ENCODE measurements around the gene ITGB7. TPM values are rescaled to one million over a fixed set of nuclear protein-coding genes. Genes with fewer than 3 reads are reported as not detected.

ITGB7 gene
- total and polyA plus RNA-seq, 4 experiments from 2014 or later = 271 to 397 (median 378) TPM

DNA sequence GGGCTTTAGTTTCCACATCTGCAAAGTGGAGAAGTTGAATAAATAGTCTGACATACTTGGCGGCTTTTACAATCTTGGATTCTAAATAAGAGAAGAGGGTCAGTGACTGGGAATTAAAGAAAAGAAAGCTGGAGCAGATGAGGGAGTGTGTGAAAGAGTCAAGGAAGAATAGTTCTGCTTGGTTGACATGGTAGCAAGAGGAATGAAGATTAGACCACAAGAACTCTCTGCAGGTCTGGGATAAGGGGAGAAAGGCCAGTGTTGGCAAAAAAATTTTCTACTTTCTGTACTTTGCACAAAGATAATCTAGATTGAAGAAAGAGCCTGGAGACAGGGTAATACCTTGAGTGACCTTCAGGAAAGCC is 5.9 kb downstream of the ITGB7 start:
- ChIA-PET POLR2A (ENCODE audit: partially characterized antibody) (interaction anchor here (1.2 to 27.7 kb wide), 7 partner anchors 9 to 98 kb away, joined by 3 to 463 read pairs (median 4); partner anchors contain the start of genes CSAD, ESPL1, ITGB7 and SOAT2), CTCF (ENCODE audit: partially characterized antibody) (interaction anchor here (0.8 to 3.0 kb wide), 7 partner anchors 9 to 85 kb away, joined by 3 to 16 read pairs (median 4); no protein-coding TSS in a partner anchor)
- intact Hi-C loops (cut with micrococcal nuclease) = loop anchor here (2.0 kb wide), 2 partner anchors 20 to 42 kb away; partner anchors contain the start of genes CSAD and ZNF740

GRCh38 chr12:53200458-53201176 is 6.4 kb downstream of the ITGB7 start:
- ChIA-PET POLR2A (ENCODE audit: partially characterized antibody) (interaction anchor here (1.2 to 27.7 kb wide), 7 partner anchors 9 to 98 kb away, joined by 3 to 463 read pairs (median 6); partner anchors contain the start of genes CSAD, ESPL1, ITGB7 and SOAT2), CTCF (ENCODE audit: partially characterized antibody) (interaction anchor here (0.7 to 3.0 kb wide), 6 partner anchors 10 to 120 kb away, joined by 3 to 16 read pairs (median 4); partner anchors contain the start of gene AAAS)
- H3K27me3 Mint-ChIP-seq = no peaks in the 10 kb centered on the region
- H3K9me3 Mint-ChIP-seq = no peaks in the 10 kb centered on the region
- Histone ChIP-seq H3K9me3 (ENCODE audit: control insufficient read depth in 1 of 2, low read length in 2 of 2) (no peaks in the 10 kb centered on the region), H3K36me3 (ENCODE audit: insufficient read depth, low read length) (peaks cover 27% of the 10 kb centered on the region), H3K27me3 (ENCODE audit: insufficient read depth, low read length) (no peaks in the 10 kb centered on the region), H3K27ac (ENCODE audit: low read depth, low read length) (peak overlapping the region; percentile 41), H3K4me3 (ENCODE audit: low read length in 2 of 2) (peak overlapping the region; percentile 12 to 29), H3K4me1 (ENCODE audit: insufficient read depth, low read length) (peaks cover 95% of the 10 kb centered on the region)
- DNase-seq = no peak
- H3K36me3 Mint-ChIP-seq = peaks cover 42 to 59% of the 10 kb centered on the region in 2 donors
- peak overlapping the region; percentile 66 to 89 (median 73) for H3K4me3 Mint-ChIP-seq
- peaks cover 48 to 84% (median 66%) of the 10 kb centered on the region in 4 donors for H3K4me1 Mint-ChIP-seq
- intact Hi-C loops (cut with micrococcal nuclease) = loop anchor here (2.0 kb wide), 2 partner anchors 20 to 42 kb away; partner anchors contain the start of genes CSAD and ZNF740
- H3K27ac Mint-ChIP-seq = peak overlapping the region; percentile 73 to 95 (median 86)

More for the DNA sequence above, 5.9 kb downstream of the ITGB7 start:
- H3K36me3 ChIP-seq (ENCODE audit: insufficient read depth, low read length) = peaks cover 22% of the 10 kb centered on the region
- H3K4me3 Mint-ChIP-seq = peak overlapping the region; percentile 66 to 89 (median 73)
- H3K9me3 Mint-ChIP-seq = no peaks in the 10 kb centered on the region
- peaks cover 49 to 89% (median 70%) of the 10 kb centered on the region in 4 donors for H3K4me1 Mint-ChIP-seq
- no peak for DNase-seq
- no peak overlapping the region for H3K4me3 ChIP-seq (ENCODE audit: low read length in 2 of 2)
- no peaks in the 10 kb centered on the region for H3K27me3 ChIP-seq (ENCODE audit: insufficient read depth, low read length)
- H3K36me3 Mint-ChIP-seq = peaks cover 38 to 56% of the 10 kb centered on the region in 2 donors
- no peaks in the 10 kb centered on the region for H3K9me3 ChIP-seq (ENCODE audit: control insufficient read depth in 1 of 2, low read length in 2 of 2)
- H3K27ac Mint-ChIP-seq = peak overlapping the region; percentile 73 to 95 (median 86)
- H3K4me1 ChIP-seq (ENCODE audit: insufficient read depth, low read length) = peaks cover 100% of the 10 kb centered on the region
- no peak overlapping the region for H3K27ac ChIP-seq (ENCODE audit: low read depth, low read length)
- H3K27me3 Mint-ChIP-seq = no peaks in the 10 kb centered on the region

DNA sequence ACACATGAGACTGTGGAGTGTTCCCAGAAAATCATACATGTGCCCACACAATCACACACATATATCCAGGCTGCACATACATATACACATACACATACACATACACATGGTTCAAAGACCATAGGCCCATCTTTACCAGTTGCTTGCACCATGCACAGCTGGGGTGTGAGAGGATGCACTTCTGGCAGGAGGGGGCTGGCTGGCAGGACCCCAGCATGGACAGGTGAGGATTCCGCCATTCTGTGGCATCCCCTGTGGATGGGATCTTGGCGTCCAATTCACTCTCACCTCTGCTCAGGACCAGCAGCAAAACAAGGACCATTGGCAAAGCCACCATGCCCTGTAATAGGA is 7.0 kb downstream of the ITGB7 start:
- peak overlapping the region in 1 of 2 donors; percentile 29 for H3K4me3 ChIP-seq (ENCODE audit: low read length in 2 of 2)
- H3K36me3 Mint-ChIP-seq = peaks cover 47 to 61% of the 10 kb centered on the region in 2 donors
- H3K4me1 Mint-ChIP-seq = peaks cover 46 to 79% (median 63%) of the 10 kb centered on the region in 4 donors

DNA sequence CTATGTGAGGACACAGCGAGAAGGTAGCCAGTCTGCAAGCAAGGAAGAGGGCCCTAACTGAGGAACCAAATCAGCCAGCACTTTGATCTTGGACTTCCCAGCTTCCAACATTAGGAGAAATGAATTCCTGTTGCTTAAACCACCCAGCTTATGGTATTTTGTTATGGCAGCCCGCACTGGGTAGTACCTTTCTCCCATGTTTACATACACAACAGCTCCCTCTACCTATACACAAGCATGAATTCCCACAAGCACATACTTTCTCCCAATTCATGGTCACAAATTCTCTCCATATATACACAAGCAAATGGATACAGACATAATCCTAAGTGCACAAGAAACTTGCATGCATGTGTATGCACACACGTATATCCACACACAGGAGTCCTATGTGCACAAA is 7.4 kb downstream of the ITGB7 start:
- H3K27me3 Mint-ChIP-seq = no peaks in the 10 kb centered on the region
- Histone ChIP-seq H3K27me3 (ENCODE audit: insufficient read depth, low read length) (no peaks in the 10 kb centered on the region), H3K4me3 (ENCODE audit: low read length in 2 of 2) (peak overlapping the region in 1 of 2 donors; percentile 29), H3K36me3 (ENCODE audit: insufficient read depth, low read length) (peaks cover 37% of the 10 kb centered on the region), H3K27ac (ENCODE audit: low read depth, low read length) (peak overlapping the region; percentile 41), H3K9me3 (ENCODE audit: control insufficient read depth in 1 of 2, low read length in 2 of 2) (no peaks in the 10 kb centered on the region), H3K4me1 (ENCODE audit: insufficient read depth, low read length) (peaks cover 86% of the 10 kb centered on the region)
- H3K36me3 Mint-ChIP-seq = peaks cover 51 to 65% of the 10 kb centered on the region in 2 donors
- intact Hi-C loops (cut with micrococcal nuclease) = loop anchor here (2.0 kb wide), 2 partner anchors 19 to 41 kb away; partner anchors contain the start of genes CSAD and ZNF740
- H3K4me3 Mint-ChIP-seq = peak overlapping the region in 7 of 8 donors; percentile 5 to 89 (median 71)
- ChIA-PET CTCF (ENCODE audit: partially characterized antibody) (interaction anchor here (0.7 to 3.4 kb wide), 11 partner anchors 9 to 124 kb away, joined by 3 to 30 read pairs (median 6); partner anchors contain the start of gene AAAS), POLR2A (ENCODE audit: partially characterized antibody) (interaction anchor here (1.3 to 27.7 kb wide), 9 partner anchors 10 to 100 kb away, joined by 3 to 463 read pairs (median 6); partner anchors contain the start of genes CSAD, ITGB7, MYG1 and PFDN5)
- H3K4me1 Mint-ChIP-seq = peaks cover 47 to 78% (median 61%) of the 10 kb centered on the region in 4 donors
- DNase-seq = no peak
- H3K27ac Mint-ChIP-seq = peak overlapping the region; percentile 68 to 95 (median 86)
- H3K9me3 Mint-ChIP-seq = no peaks in the 10 kb centered on the region

More for the DNA sequence above, 7.0 kb downstream of the ITGB7 start:
- no peaks in the 10 kb centered on the region for H3K27me3 Mint-ChIP-seq
- ChIA-PET POLR2A (ENCODE audit: partially characterized antibody) (interaction anchor here (1.4 to 27.7 kb wide), 5 partner anchors 10 to 25 kb away, joined by 4 to 463 read pairs (median 44); partner anchors contain the start of genes CSAD, ITGB7 and ZNF740), CTCF (ENCODE audit: partially characterized antibody) (interaction anchor here (0.7 to 3.4 kb wide), 8 partner anchors 10 to 121 kb away, joined by 3 to 27 read pairs (median 4); partner anchors contain the start of gene AAAS)
- no peaks in the 10 kb centered on the region for H3K27me3 ChIP-seq (ENCODE audit: insufficient read depth, low read length)
- peak overlapping the region in 7 of 8 donors; percentile 43 to 89 (median 71) for H3K4me3 Mint-ChIP-seq
- intact Hi-C loops (cut with micrococcal nuclease) = loop anchor here (2.0 kb wide), 2 partner anchors 19 to 41 kb away; partner anchors contain the start of genes CSAD and ZNF740
- peak overlapping the region; percentile 41 for H3K27ac ChIP-seq (ENCODE audit: low read depth, low read length)
- H3K9me3 ChIP-seq (ENCODE audit: control insufficient read depth in 1 of 2, low read length in 2 of 2) = no peaks in the 10 kb centered on the region
- H3K36me3 ChIP-seq (ENCODE audit: insufficient read depth, low read length) = peaks cover 33% of the 10 kb centered on the region
- H3K27ac Mint-ChIP-seq = peak overlapping the region; percentile 73 to 95 (median 86)
- DNase-seq = no peak
- H3K4me1 ChIP-seq (ENCODE audit: insufficient read depth, low read length) = peaks cover 90% of the 10 kb centered on the region
- H3K9me3 Mint-ChIP-seq = no peaks in the 10 kb centered on the region

- Mint-ChIP-seq H3K36me3 (peaks cover 61 to 74% of the 10 kb centered on the region in 2 donors), H3K27me3 (no peaks in the 10 kb centered on the region), H3K9me3 (no peaks in the 10 kb centered on the region), H3K4me1 (peaks cover 40 to 68% (median 52%) of the 10 kb centered on the region in 4 donors), H3K4me3 (peak overlapping the region; percentile 68 to 90 (median 84)), H3K27ac (peak overlapping the region; percentile 93 to 97 (median 96))
- Histone ChIP-seq H3K4me3 (ENCODE audit: low read length in 2 of 2) (peak overlapping the region in 1 of 2 donors; percentile 27), H3K27me3 (ENCODE audit: insufficient read depth, low read length) (no peaks in the 10 kb centered on the region), H3K36me3 (ENCODE audit: insufficient read depth, low read length) (peaks cover 48% of the 10 kb centered on the region), H3K27ac (ENCODE audit: low read depth, low read length) (peak overlapping the region; percentile 53), H3K9me3 (ENCODE audit: control insufficient read depth in 1 of 2, low read length in 2 of 2) (no peaks in the 10 kb centered on the region), H3K4me1 (ENCODE audit: insufficient read depth, low read length) (peaks cover 75% of the 10 kb centered on the region)
- POLR2A ChIA-PET (ENCODE audit: partially characterized antibody) = interaction anchor here (0.8 to 27.7 kb wide), 12 partner anchors 12 to 193 kb away, joined by 3 to 463 read pairs (median 6); partner anchors contain the start of genes CSAD, EIF4B, ITGB7 and MYG1
- peak in 4 of 5 donors; percentile 34 to 54 (median 40) for DNase-seq
- intact Hi-C loops (cut with micrococcal nuclease) = loop anchor here (1.0 kb wide), 1 partner anchor 9 kb away; the partner anchor contains the start of gene ITGB7
- CTCF ChIA-PET (ENCODE audit: partially characterized antibody) = interaction anchor here (0.8 to 3.4 kb wide), 18 partner anchors 8 to 125 kb away, joined by 3 to 30 read pairs (median 4); partner anchors contain the start of gene ITGB7
Observed at GRCh38 chr12:53198486-53199110, 8.5 kb downstream of the ITGB7 start.

- no peak overlapping the region for H3K4me3 ChIP-seq (ENCODE audit: low read length in 2 of 2)
- H3K9me3 ChIP-seq (ENCODE audit: control insufficient read depth in 1 of 2, low read length in 2 of 2) = no peaks in the 10 kb centered on the region
- Mint-ChIP-seq H3K36me3 (peaks cover 74 to 83% of the 10 kb centered on the region in 2 donors), H3K4me1 (peaks cover 35 to 63% (median 43%) of the 10 kb centered on the region in 4 donors), H3K27me3 (no peaks in the 10 kb centered on the region), H3K4me3 (peak overlapping the region in 2 of 8 donors; percentile 17 to 43), H3K9me3 (no peaks in the 10 kb centered on the region), H3K27ac (peak overlapping the region; percentile 71 to 93 (median 88))
- intact Hi-C loops (cut with micrococcal nuclease) = no loop called here
- H3K27me3 ChIP-seq (ENCODE audit: insufficient read depth, low read length) = no peaks in the 10 kb centered on the region
- ChIA-PET CTCF (ENCODE audit: partially characterized antibody) (interaction anchor here (0.7 to 3.4 kb wide), 9 partner anchors 9 to 131 kb away, joined by 3 to 30 read pairs (median 6); partner anchors contain the start of gene ITGB7), POLR2A (ENCODE audit: partially characterized antibody) (interaction anchor here (0.9 to 27.7 kb wide), 7 partner anchors 12 to 102 kb away, joined by 3 to 463 read pairs (median 6); partner anchors contain the start of genes CSAD, ITGB7, MYG1 and ZNF740)
- peak overlapping the region; percentile 53 for H3K27ac ChIP-seq (ENCODE audit: low read depth, low read length)
- peaks cover 60% of the 10 kb centered on the region for H3K4me1 ChIP-seq (ENCODE audit: insufficient read depth, low read length)
- no peak for DNase-seq
- H3K36me3 ChIP-seq (ENCODE audit: insufficient read depth, low read length) = peaks cover 62% of the 10 kb centered on the region
Observed at GRCh38 chr12:53197011-53197640, 9.9 kb downstream of the ITGB7 start.
